Panc1 (cell line): ENCODE results near the gene NCOA3. TPM values are rescaled to one million over a fixed set of nuclear protein-coding genes. Genes with fewer than 3 reads are reported as not detected.

Experiments
- ATAC-seq: fragments of 200-7000 bp; cut with Tn5 transposase; 2 replicates; pipeline ENCODE4 v1.9.1; 2020; ENCODE audit warnings: mild to moderate bottlenecking, moderate library complexity
- BruUV-seq: library from RNA; stranded (reverse); fragments of 400-500 nt; replicated peaks from 2 replicates; lab custom pipeline; 2021; lab: Mats Ljungman, UMichigan
- CTCF ChIA-PET: fragments of 300-600 bp; sonication (Branson Sonifier 250); formaldehyde crosslinking; loops from one replicate; lab custom pipeline; 2022; ENCODE audit warnings: antibody characterized with exemption; lab: Charles Lee
- POLR2A ChIA-PET: fragments of 300-600 bp; sonication (Branson Sonifier 250); formaldehyde crosslinking; loops from one replicate; lab custom pipeline; 2022; ENCODE audit warnings: antibody characterized with exemption; lab: Charles Lee
- DNase-seq: peaks from one replicate; pipeline ENCODE4 v3.0.0-alpha.2; 2010; ENCODE audit warnings: low read depth, low spot score
- H3K27ac ChIP-seq: 2 replicates; pipeline ENCODE4 v1.5.1; 2011; ENCODE audit warnings: mild to moderate bottlenecking, low read length, inconsistent platforms
- H3K27me3 ChIP-seq: fragments of 200-500 bp; sonication (Bioruptor generic); 2 replicates; pipeline ENCODE4 v1.6.0; 2014; ENCODE audit warnings: low read length, inconsistent platforms; ENCODE audit not compliant: control insufficient read depth, insufficient read depth
- H3K36me3 ChIP-seq: fragments of 200-500 bp; sonication (Bioruptor generic); 2 replicates; pipeline ENCODE4 v1.5.1; 2014; ENCODE audit warnings: inconsistent platforms, mild to moderate bottlenecking, low read length, moderate library complexity; ENCODE audit not compliant: control insufficient read depth, insufficient read depth
- H3K4me1 ChIP-seq: 2 replicates; pipeline ENCODE4 v1.5.1; 2011; ENCODE audit warnings: inconsistent platforms, mild to moderate bottlenecking, low read length, moderate library complexity; ENCODE audit not compliant: control insufficient read depth, insufficient read depth
- H3K4me3 ChIP-seq, 2 experiments: 2 replicates each; pipeline ENCODE4 v1.5.1; 2011 to 2012; ENCODE audit warnings: low read depth in 2 of 2, low read length in 2 of 2, mild to moderate bottlenecking in 2 of 2, inconsistent platforms in 1 of 2, moderate library complexity in 1 of 2
- H3K9me3 ChIP-seq: fragments of 200-500 bp; sonication (Bioruptor generic); 2 replicates; pipeline ENCODE4 v1.5.1; 2014; ENCODE audit warnings: low read depth, mild to moderate bottlenecking, inconsistent platforms, low read length, moderate library complexity; ENCODE audit not compliant: control insufficient read depth, insufficient read depth
- CTCF ChIP-seq: fragments of 450-650 bp; IDR thresholded peaks from 2 replicates; pipeline ENCODE4 v1.5.1; 2017; ENCODE audit warnings: mild to moderate bottlenecking
- POLR2AphosphoS5 ChIP-seq: IDR thresholded peaks from 2 replicates; pipeline ENCODE4 v1.6.1; 2012; ENCODE audit warnings: mild to moderate bottlenecking, low read depth, low read length, moderate library complexity
- REST ChIP-seq, 2 experiments: IDR thresholded peaks; 2 replicates each; pipeline ENCODE4 v1.6.1; 2011 to 2012; ENCODE audit warnings: low read depth in 2 of 2, control low read depth in 1 of 2, low read length in 1 of 2, mild to moderate bottlenecking in 1 of 2, moderate library complexity in 1 of 2; ENCODE audit not compliant: insufficient read depth in 1 of 2
- SIN3A ChIP-seq: IDR thresholded peaks from 2 replicates; pipeline ENCODE4 v1.6.1; 2012; ENCODE audit warnings: low read depth, mild to moderate bottlenecking, low read length, moderate library complexity, borderline replicate concordance; ENCODE audit not compliant: insufficient read depth
- TCF7L2 ChIP-seq: IDR thresholded peaks from 2 replicates; pipeline ENCODE4 v1.6.1; 2011; ENCODE audit warnings: mild to moderate bottlenecking, low read depth, low read length, inconsistent platforms
- in situ Hi-C: cut with HindIII; loops from 2 replicates; pipeline ENCODE4 v1.10.0; 2016; ENCODE audit warnings: low sequenced_read_pairs, low pct_unique_long_range_greater_than_20kb
- intact Hi-C: fragments of 100-400 bp; cut with micrococcal nuclease; formaldehyde crosslinking; loops from one replicate; pipeline ENCODE4 v1.10.0; 2022; ENCODE audit not compliant: unreplicated experiment
- total RNA-seq: library from RNA; stranded (reverse); gene quantifications from one replicate; pipeline ENCODE4 v1.2.1, GENCODE V29; 2021; ENCODE audit not compliant: unreplicated experiment

NCOA3 gene
- total RNA-seq, 1 experiment from 2014 or later, result 47.7 TPM

DNA sequence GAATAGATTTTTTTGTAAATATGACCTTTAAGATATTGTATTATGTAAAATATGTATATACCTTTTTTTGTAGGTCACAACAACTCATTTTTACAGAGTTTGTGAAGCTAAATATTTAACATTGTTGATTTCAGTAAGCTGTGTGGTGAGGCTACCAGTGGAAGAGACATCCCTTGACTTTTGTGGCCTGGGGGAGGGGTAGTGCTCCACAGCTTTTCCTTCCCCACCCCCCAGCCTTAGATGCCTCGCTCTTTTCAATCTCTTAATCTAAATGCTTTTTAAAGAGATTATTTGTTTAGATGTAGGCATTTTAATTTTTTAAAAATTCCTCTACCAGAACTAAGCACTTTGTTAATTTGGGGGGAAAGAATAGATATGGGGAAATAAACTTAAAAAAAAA is 152.7 kb downstream of the NCOA3 start:
- in situ Hi-C loops (no loop called here), intact Hi-C loops (no loop called here)
- Histone ChIP-seq H3K9me3 (no peaks in the 10 kb centered on the region), H3K4me1 (no peaks in the 10 kb centered on the region), H3K4me3 (no peak overlapping the region), H3K36me3 (peaks cover 11% of the 10 kb centered on the region), H3K27ac (no peak overlapping the region), H3K27me3 (no peaks in the 10 kb centered on the region)
- no peak for TF ChIP-seq CTCF
- no peak for TF ChIP-seq POLR2AphosphoS5
- TF ChIP-seq REST (IDR thresholded peaks at IDR 0.05; ENCODE audit: insufficient read depth in 1 of 2, low read depth in 2 of 2, low read length in 1 of 2), result no peak
- TF ChIP-seq TCF7L2, result no peak
- no peak for TF ChIP-seq SIN3A
- DNase-seq (no peak), ATAC-seq (no peak)
- BruUV-seq, result no TSS peak
- CTCF ChIA-PET, result no interaction called here
- POLR2A ChIA-PET, result no interaction called here

GRCh38 chr20:47655635-47656034 is 153.9 kb downstream of the NCOA3 start:
- H3K36me3 ChIP-seq, result peaks cover 11% of the 10 kb centered on the region
- no peaks in the 10 kb centered on the region for H3K4me1 ChIP-seq
- no TSS peak for BruUV-seq
- ChIA-PET CTCF (no interaction called here), POLR2A (no interaction called here)
- intact Hi-C loops (no loop called here), in situ Hi-C loops (no loop called here)
- H3K27me3 ChIP-seq, result no peaks in the 10 kb centered on the region
- H3K4me3 ChIP-seq, result no peak overlapping the region
- no peak for DNase-seq
- ATAC-seq, result no peak
- TF ChIP-seq REST (IDR thresholded peaks at IDR 0.05; ENCODE audit: insufficient read depth in 1 of 2, low read depth in 2 of 2, low read length in 1 of 2), result no peak
- TF ChIP-seq TCF7L2, result no peak
- TF ChIP-seq CTCF, result no peak
- no peak for TF ChIP-seq SIN3A
- TF ChIP-seq POLR2AphosphoS5, result no peak
- no peak overlapping the region for H3K27ac ChIP-seq
- H3K9me3 ChIP-seq, result no peaks in the 10 kb centered on the region
